HL-60 (cell line): Measurements from ENCODE around the gene CLPX.

Experiments used
- GABPA ChIP-seq: IDR thresholded peaks from 2 replicates; pipeline ENCODE4 v1.6.1; 2012; ENCODE audit warnings: low read depth
- TF ChIP-seq, protein P1 (sequence below): IDR thresholded peaks from 2 replicates; pipeline ENCODE4 v1.6.1; 2012; ENCODE audit warnings: low read depth; ENCODE audit not compliant: insufficient replicate concordance

DNA sequence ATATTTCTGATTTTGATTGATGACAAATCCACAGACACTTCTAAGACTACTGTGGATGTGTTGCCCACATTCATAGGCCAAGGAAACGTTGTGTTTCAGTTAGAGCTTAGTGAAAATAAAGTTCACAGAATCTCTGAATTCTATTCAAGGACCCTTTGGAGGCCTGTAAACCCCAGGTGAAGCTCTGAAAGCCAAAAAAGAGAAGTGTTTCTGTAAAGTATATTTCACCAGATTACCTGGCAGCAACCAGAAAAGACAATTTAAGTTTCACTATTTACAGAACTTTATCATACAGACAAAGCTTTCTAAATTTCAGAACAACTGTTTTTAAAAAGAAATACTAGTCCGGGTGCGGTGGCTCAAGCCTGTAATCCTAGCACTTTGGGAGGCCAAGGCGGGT lies 2.6 kb downstream of the CLPX start:
- TF ChIP-seq GABPA, result no peak
- TF ChIP-seq, protein P1, sequence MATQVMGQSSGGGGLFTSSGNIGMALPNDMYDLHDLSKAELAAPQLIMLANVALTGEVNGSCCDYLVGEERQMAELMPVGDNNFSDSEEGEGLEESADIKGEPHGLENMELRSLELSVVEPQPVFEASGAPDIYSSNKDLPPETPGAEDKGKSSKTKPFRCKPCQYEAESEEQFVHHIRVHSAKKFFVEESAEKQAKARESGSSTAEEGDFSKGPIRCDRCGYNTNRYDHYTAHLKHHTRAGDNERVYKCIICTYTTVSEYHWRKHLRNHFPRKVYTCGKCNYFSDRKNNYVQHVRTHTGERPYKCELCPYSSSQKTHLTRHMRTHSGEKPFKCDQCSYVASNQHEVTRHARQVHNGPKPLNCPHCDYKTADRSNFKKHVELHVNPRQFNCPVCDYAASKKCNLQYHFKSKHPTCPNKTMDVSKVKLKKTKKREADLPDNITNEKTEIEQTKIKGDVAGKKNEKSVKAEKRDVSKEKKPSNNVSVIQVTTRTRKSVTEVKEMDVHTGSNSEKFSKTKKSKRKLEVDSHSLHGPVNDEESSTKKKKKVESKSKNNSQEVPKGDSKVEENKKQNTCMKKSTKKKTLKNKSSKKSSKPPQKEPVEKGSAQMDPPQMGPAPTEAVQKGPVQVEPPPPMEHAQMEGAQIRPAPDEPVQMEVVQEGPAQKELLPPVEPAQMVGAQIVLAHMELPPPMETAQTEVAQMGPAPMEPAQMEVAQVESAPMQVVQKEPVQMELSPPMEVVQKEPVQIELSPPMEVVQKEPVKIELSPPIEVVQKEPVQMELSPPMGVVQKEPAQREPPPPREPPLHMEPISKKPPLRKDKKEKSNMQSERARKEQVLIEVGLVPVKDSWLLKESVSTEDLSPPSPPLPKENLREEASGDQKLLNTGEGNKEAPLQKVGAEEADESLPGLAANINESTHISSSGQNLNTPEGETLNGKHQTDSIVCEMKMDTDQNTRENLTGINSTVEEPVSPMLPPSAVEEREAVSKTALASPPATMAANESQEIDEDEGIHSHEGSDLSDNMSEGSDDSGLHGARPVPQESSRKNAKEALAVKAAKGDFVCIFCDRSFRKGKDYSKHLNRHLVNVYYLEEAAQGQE, result no peak
